Anterior cingulate cortex (tissue), 58 donors: ENCODE results near the gene CCT5.

ENCODE experiments used
- DNase-seq, 58 donors: peaks; one replicate each; lab custom pipeline; 2025; lab: John Stamatoyannopoulos, UW

CCT5 gene

DNA sequence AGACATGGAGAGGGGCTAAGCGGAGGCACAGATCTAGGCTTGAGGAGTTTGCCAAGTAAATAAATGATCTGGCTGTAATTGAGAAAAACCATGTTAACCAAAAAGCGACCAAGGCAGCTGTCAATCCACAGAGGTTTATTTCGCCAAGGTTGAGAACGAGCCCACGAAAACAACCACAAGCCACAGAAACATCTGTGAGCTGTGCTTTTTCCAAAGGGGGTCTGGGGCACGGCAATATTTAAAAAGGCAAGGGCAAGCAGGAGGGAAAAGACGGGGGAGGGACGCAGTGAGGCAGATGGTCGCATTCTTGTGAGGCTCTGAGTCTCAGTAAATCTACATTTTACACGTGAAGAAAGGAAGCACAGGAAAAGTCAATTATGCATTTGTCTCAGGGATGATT, 25.4 kb downstream of the CCT5 start:
- no peak for DNase-seq

DNA sequence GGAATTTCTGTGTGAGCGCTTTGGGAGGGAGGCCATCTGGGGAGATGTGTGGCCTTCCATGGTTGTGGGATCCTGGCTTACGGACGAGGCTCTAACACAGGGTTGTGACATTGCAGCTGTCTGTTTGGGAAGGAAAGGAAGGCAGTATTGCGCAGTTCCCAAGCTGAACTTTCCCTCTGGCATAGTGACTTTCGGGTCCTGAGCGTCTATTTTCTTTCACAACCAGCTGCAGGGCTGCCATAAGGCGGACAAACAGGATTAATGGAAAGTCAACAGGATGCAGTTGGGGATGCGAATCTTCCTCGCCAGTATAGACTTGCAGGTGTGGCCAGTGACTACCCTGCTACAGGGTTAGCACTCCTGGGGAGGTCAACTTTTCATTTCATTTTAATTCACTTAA, 25.9 kb downstream of the CCT5 start:
- no peak for DNase-seq

GRCh38 chr5:10276691-10277090, 26.6 kb downstream of the CCT5 start:
- no peak for DNase-seq

DNA sequence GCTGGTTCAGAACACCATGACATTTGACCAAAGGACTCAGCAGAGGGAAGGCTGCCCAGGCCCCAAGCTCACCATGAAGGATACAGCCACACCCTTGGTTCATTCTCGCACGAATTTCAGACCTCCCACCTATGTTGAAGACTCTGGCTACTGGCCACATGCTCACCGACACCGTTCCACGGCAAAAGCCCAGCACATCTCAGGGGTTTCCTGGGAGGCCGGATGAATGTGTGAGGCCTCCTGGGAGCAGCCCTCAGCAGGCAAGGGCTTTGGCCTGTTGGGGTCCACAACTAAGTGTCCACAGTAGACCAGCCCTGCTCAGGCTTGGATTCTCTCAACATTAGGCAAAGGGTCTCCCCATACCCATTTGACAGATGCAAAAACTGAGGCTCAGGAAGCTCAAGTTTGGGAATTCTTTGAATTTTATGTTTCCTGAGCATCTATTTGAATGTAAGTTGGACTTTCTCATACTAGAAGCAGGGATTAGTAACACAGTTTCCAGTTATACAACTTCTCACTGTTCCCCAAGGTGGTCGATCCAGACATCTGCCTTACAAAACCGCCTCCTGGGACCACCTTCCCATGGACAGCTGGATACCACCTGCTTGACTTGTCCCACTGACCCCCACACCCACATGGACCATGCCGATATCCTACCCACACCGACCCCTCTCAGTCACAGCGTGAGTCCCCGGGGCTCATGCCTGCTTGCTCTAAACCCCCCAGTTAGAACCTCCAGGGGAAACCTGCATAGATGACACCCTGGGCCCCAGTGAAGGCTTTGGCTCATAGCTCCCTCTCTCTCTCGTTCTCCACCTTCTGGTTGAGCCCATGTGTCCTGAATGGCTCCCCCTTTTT, 27.9 kb downstream of the CCT5 start:
- DNase-seq: no peak

- no peak for DNase-seq
Measured at GRCh38 chr5:10278658-10279279, 28.7 kb downstream of the CCT5 start.

DNA sequence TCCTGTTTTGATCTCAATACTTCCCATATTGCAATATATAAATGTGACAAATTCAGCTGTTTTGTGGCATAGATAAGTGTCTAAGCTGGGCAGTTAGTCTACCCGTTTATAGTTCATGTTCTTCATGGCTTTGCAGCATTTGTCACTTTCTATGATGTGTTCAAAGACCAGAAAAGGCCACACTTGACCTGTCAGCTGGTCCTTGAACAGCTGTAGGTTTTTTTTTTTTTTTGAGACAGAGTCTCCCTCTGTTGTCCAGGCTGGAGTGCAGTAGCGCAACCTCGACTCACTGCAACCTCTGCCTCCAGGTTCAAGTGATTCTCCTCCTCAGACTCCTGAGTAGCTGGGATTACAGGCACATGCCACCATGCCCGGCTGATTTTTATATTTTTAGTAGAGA, 29.2 kb downstream of the CCT5 start:
- DNase-seq: no peak

DNA sequence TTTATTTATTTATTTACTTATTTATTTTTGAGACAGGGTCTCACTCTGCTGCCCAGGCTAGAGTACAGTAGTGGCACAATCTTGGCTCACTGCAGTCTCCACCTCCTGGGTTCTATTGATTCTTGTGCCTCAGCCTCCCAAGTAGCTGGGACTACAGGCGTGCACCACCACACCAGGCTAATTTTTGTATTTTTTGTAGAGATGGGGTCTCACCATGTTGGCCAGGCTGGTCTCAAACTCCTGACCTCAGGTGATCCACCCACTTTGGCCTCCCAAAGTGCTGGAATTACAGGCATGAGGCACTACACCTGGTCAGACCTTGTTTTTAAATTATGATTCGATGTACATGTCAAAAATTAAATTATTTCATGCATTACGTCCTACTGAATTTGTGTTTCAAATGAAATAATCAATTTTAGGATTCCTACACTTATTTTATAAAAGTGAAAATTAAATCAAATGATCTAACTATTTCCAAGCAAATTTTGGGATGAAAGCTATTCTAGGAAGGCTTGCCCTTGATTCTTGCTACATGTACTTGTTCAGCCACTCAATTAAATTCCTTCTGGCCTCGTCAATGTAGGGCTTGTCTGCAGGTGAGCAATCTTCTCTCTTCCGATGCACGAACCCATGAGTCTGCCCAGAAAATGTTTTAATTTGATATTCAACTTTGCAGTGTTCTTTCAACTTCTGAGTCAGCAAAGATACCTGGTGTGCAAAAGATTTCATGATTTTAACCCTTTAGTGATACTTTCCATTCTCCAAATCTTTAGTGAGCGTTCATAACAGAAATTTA, 30.0 kb downstream of the CCT5 start:
- DNase-seq: no peak

DNA sequence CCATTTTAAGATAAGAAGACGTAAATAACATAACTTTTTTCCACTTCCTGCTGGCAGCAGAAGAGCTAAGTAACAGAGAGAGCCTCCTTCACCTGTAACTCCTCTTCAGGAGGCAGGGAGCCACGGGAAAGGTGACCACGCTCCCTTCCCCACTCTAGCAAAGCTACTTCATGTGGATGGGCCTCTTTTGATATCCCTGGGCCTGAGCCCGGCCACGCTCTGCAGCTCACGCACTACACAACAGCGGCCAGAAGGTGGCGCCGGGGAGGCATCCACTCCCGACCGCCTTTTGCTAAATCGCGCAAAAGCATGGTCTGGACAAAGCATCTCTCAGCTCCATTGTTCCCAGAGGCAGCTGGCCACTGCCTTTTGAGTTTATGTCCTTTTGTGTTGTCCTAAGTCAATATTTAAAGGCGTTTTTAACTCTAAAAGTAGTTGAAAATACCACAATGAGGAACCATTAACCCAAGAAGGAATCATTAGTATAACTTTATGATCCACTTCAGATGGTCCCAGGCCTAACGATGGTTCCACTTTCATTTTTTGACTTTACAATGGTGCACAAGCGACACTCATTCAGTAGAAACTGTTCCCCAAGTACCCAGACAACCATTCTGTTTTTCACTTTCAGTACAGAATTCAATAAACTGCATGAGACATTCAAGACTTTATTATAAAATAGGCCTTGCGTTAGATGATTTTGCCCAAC, 34.0 kb downstream of the CCT5 start:
- DNase-seq: peak; percentile 7 to 91 (median 73)

DNA sequence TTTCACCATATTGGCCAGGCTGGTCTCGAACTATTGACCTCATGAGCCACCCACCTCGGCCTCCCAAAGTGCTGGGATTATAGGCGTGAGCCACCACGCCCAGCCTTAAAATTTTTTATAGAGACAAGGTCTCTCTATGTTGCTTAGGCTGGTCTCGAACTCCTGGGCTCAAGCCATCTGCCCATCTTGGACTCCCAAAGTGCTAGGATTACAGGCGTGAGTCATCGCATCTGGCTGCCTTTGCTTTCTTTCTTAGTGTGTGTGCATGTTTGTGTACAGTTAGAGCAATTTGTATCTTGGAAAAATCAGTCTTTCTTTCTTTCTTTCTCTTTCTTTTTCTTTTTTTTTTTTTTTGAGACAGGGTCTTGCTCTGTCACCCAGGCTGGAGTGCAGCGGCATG, 35.3 kb downstream of the CCT5 start:
- peak in 1 of 58 donors; percentile 16 for DNase-seq

- peak in 17 of 58 donors; percentile 14 to 68 (median 50) for DNase-seq
Measured at GRCh38 chr5:10286162-10286861, 36.2 kb downstream of the CCT5 start.

GRCh38 chr5:10286862-10287227, 36.8 kb downstream of the CCT5 start:
- peak in 16 of 58 donors; percentile 10 to 69 (median 48) for DNase-seq

DNA sequence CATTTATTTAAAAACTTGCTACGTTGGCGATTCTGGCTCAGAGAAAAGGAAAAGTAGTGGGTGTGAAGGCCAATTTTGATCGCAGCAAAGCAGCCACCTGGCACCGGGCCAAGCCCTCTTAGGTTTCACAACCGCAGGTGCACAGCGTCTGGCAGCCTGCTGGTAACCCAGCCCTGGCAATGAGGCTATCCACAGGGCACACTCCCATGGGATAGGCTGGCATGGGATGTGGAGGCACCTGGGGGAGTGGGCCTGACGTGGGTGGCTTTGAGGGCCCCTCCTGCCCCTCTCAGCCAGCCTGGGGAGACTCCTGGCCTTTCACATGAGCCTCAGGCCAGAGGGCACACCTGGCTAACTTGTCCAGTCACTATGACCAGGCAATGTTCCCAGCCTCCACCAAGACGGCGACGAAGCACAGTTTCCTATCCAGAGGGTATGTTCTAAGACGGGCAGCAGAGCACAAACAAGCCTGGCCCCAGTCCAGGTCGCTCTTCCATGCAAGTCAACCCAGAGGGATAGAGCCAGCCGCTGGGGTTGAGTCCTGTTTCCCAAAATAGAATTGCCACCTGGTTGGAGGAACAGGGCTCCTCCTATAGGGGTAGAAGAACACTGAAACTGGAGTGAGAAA, 38.6 kb downstream of the CCT5 start:
- peak in 8 of 58 donors; percentile 9 to 38 (median 14) for DNase-seq

GRCh38 chr5:10289353-10289752, 39.3 kb downstream of the CCT5 start:
- peak in 7 of 58 donors; percentile 4 to 41 (median 22) for DNase-seq

- DNase-seq: no peak
Measured at GRCh38 chr5:10289991-10290390, 39.9 kb downstream of the CCT5 start.

DNA sequence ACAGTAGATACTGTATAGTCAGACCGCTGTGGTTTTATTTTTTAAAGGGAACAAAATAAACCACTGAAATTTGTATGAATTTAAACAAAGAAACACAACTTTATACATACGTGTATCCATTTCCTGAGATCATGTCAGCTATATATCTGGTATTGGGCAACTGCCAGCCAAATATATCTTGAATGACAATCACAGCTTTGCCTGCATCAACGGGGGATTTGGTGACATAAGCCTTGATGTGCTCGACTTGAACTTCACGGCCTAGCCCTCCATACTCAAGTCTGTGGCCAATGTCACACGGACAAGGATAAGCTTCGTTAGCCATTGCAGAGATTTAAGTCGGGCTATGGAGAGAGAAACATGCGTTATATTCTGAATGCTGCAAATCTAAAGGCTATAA, 40.4 kb downstream of the CCT5 start:
- DNase-seq: no peak

- DNase-seq: no peak
Measured at GRCh38 chr5:10291692-10292339, 41.7 kb downstream of the CCT5 start.

DNA sequence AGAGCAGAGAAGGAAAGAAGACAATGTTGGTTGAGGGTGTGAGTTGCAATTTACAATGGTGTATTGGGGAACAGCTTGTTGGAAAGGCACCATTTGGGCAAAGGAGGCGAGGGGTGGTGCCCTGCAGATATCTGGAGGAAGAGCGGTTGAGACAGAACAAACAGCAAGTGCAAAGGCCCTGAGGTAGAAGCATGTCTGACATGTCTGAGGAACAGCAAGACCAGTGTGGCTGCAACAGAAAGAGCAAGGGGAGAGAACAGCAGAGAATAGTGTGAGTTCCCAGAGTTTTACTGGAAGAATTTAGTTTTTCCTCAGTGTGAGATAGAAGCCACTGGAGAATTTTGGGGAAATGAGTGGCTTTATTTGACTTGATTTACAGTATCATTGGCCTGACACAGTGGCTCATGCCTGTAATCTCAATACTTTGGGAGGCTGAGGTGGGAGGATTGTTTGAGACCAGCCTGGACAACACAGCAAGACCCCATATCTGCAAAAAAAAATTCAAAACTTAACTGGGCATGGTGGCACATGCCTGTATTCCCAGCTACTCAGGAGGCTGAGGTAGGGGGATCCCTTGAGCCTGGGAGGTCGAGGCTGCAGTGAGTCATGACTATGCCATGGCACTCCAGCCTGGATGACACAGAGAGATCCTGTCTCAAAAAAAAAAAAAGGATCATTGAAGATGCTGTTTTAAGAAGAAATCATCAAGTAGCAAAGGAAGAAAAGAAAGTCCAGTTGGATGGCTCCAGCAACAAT, 44.0 kb downstream of the CCT5 start:
- DNase-seq: no peak

- DNase-seq: no peak
Measured at GRCh38 chr5:10295619-10296326, 45.7 kb downstream of the CCT5 start.
